ENCODE results near the gene CIPC.

DNA sequence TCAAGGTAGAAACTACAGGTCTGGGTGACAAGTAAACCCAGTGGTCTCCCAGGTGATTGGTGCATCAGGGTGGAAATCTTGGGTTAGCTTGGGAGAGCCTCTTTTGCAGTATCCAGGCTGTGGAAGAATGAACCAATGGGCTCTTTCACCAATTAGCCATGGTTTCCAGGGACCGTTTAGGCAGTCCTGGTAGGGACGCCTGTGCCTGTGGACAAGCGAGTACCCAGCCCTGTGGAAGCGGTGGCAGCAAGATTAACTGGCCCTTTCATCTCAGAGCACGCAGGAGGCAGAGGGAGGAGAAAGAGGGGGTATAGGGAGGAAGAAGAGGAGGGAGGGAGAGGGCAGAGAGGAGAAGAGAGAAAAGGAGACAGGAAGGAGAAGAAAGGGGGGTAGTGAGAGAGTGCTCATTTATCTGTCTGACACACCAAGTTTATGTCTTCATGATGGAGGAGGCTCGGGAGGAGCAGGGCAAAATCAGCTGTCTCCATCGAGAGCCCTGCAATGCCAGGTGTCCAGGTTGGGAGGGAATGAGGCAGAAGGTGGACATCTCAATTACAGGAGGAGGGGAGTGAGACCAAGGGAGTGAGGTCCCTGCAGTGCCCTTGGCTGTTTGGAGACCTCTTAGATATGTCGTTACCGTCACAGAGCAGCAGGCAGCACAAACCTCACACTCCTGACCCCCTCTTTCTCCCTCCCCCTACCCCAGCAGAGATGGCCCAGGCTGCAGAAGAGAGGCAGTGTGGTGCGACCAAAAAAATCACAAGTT lies 48.1 kb downstream of the CIPC start:
- TF ChIP-seq, protein P1, sequence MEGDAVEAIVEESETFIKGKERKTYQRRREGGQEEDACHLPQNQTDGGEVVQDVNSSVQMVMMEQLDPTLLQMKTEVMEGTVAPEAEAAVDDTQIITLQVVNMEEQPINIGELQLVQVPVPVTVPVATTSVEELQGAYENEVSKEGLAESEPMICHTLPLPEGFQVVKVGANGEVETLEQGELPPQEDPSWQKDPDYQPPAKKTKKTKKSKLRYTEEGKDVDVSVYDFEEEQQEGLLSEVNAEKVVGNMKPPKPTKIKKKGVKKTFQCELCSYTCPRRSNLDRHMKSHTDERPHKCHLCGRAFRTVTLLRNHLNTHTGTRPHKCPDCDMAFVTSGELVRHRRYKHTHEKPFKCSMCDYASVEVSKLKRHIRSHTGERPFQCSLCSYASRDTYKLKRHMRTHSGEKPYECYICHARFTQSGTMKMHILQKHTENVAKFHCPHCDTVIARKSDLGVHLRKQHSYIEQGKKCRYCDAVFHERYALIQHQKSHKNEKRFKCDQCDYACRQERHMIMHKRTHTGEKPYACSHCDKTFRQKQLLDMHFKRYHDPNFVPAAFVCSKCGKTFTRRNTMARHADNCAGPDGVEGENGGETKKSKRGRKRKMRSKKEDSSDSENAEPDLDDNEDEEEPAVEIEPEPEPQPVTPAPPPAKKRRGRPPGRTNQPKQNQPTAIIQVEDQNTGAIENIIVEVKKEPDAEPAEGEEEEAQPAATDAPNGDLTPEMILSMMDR (IDR thresholded peaks at IDR 0.05; ENCODE audit: borderline replicate concordance, extremely low read depth, low read length, poor library complexity, severe bottlenecking), result no peak
- no peak for TF ChIP-seq EZH2 (IDR thresholded peaks at IDR 0.05; ENCODE audit: borderline replicate concordance, low read depth, low read length, severe bottlenecking)
